Lower lobe of right lung (tissue), 2 donors: Measurements from ENCODE around the gene RASAL3. TPM values are rescaled to one million over a fixed set of nuclear protein-coding genes. Genes with fewer than 3 reads are reported as not detected.

Experiments used
- ATAC-seq, 2 donors: fragments of 200-7000 bp; cut with Tn5 transposase; one replicate each; pipeline ENCODE4 v1.9.1; 2020 to 2022; ENCODE audit warnings: mild to moderate bottlenecking in 2 of 2, moderate library complexity in 2 of 2
- DNase-seq: peaks from one replicate; pipeline ENCODE4 v3.0.0-alpha.2; 2020
- H3K27ac ChIP-seq: fragments of 200-600 bp; one replicate; pipeline ENCODE4 v1.8.0; 2022
- H3K27me3 ChIP-seq: fragments of 200-600 bp; one replicate; pipeline ENCODE4 v1.8.0; 2022; ENCODE audit warnings: low read depth
- H3K36me3 ChIP-seq: fragments of 200-600 bp; one replicate; pipeline ENCODE4 v1.8.0; 2022; ENCODE audit warnings: mild to moderate bottlenecking
- H3K4me1 ChIP-seq: fragments of 200-600 bp; one replicate; pipeline ENCODE4 v1.8.0; 2022
- H3K4me3 ChIP-seq: fragments of 200-600 bp; one replicate; pipeline ENCODE4 v1.8.0; 2022; ENCODE audit warnings: mild to moderate bottlenecking
- H3K9me3 ChIP-seq: fragments of 200-600 bp; one replicate; pipeline ENCODE4 v1.8.0; 2022
- CTCF ChIP-seq: fragments of 200-600 bp; IDR thresholded peaks from one replicate; pipeline ENCODE4 v1.8.0; 2022; ENCODE audit warnings: antibody characterized with exemption, mild to moderate bottlenecking
- intact Hi-C: fragments of 100-400 bp; cut with DNase I; formaldehyde crosslinking; loops from one replicate; pipeline ENCODE4 v1.11.0; 2022
- total RNA-seq: library from RNA; stranded (reverse); fragmentation: NEBNext Ultra II Directional; extraction: Animal tissue kit (Norgen Biotek cat#: 25700); gene quantifications from one replicate; pipeline ENCODE4 v1.2.1, GENCODE V29; 2021
- donor health status: DM: no; HTN: yes; CAD: no; lungs with severe emphysema.

Gene RASAL3
- total RNA-seq, 1 donor from 2014 or later, result 15.0 TPM

- TF ChIP-seq CTCF, result no peak
- H3K36me3 ChIP-seq, result peaks cover 68% of the 10 kb centered on the region
- no peaks in the 10 kb centered on the region for H3K27me3 ChIP-seq
- H3K27ac ChIP-seq, result no peak overlapping the region
- intact Hi-C loops, result no loop called here
- H3K4me1 ChIP-seq, result peaks cover 32% of the 10 kb centered on the region
- H3K9me3 ChIP-seq, result no peaks in the 10 kb centered on the region
- ATAC-seq, result no peak
- no peak for DNase-seq
- no peak overlapping the region for H3K4me3 ChIP-seq
Observed at GRCh38 chr19:15427350-15427700, 37.0 kb downstream of the RASAL3 start.

GRCh38 chr19:15426485-15427349 is 37.6 kb downstream of the RASAL3 start:
- TF ChIP-seq CTCF, result no peak
- intact Hi-C loops, result no loop called here
- peaks cover 69% of the 10 kb centered on the region for H3K36me3 ChIP-seq
- H3K27me3 ChIP-seq, result no peaks in the 10 kb centered on the region
- peaks cover 36% of the 10 kb centered on the region for H3K4me1 ChIP-seq
- DNase-seq (no peak), ATAC-seq (no peak)
- no peak overlapping the region for H3K27ac ChIP-seq
- H3K4me3 ChIP-seq, result no peak overlapping the region
- H3K9me3 ChIP-seq, result no peaks in the 10 kb centered on the region

- Histone ChIP-seq H3K36me3 (peaks cover 69% of the 10 kb centered on the region), H3K27ac (no peak overlapping the region), H3K4me3 (no peak overlapping the region), H3K27me3 (no peaks in the 10 kb centered on the region), H3K9me3 (no peaks in the 10 kb centered on the region), H3K4me1 (peaks cover 25% of the 10 kb centered on the region)
- no peak for ATAC-seq
- TF ChIP-seq CTCF, result no peak
- intact Hi-C loops, result no loop called here
- no peak for DNase-seq
Observed at GRCh38 chr19:15425321-15425950, 38.9 kb downstream of the RASAL3 start.

- no peak for TF ChIP-seq CTCF
- Histone ChIP-seq H3K9me3 (no peaks in the 10 kb centered on the region), H3K4me1 (peaks cover 18% of the 10 kb centered on the region), H3K4me3 (no peak overlapping the region), H3K36me3 (peaks cover 69% of the 10 kb centered on the region), H3K27ac (no peak overlapping the region), H3K27me3 (no peaks in the 10 kb centered on the region)
- intact Hi-C loops, result no loop called here
- ATAC-seq (no peak), DNase-seq (no peak)
Observed at GRCh38 chr19:15424692-15425272, 39.6 kb downstream of the RASAL3 start.

GRCh38 chr19:15424121-15424520 is 40.2 kb downstream of the RASAL3 start:
- Histone ChIP-seq H3K27me3 (no peaks in the 10 kb centered on the region), H3K9me3 (no peaks in the 10 kb centered on the region), H3K36me3 (peaks cover 64% of the 10 kb centered on the region), H3K4me3 (no peak overlapping the region), H3K27ac (no peak overlapping the region), H3K4me1 (peaks cover 16% of the 10 kb centered on the region)
- DNase-seq (no peak), ATAC-seq (no peak)
- intact Hi-C loops, result no loop called here
- no peak for TF ChIP-seq CTCF
